OCI-LY7 (cell line): ENCODE measurements around the gene THAP4. TPM values are rescaled to one million over a fixed set of nuclear protein-coding genes. Genes with fewer than 3 reads are reported as not detected.

ENCODE experiments used
- BruUV-seq: library from RNA; stranded (reverse); fragments of 400-500 nt; replicated peaks from 2 replicates; lab custom pipeline; 2021; lab: Mats Ljungman, UMichigan
- CTCF ChIA-PET: fragments of 300-600 bp; sonication (Branson Sonifier 250); formaldehyde crosslinking; loops from one replicate; lab custom pipeline; 2022; ENCODE audit warnings: antibody characterized with exemption; ENCODE audit not compliant: unreplicated experiment; lab: Charles Lee
- POLR2A ChIA-PET: fragments of 300-600 bp; sonication (Branson Sonifier 250); formaldehyde crosslinking; loops from one replicate; lab custom pipeline; 2022; ENCODE audit warnings: antibody characterized with exemption; lab: Charles Lee
- DNase-seq: peaks from one replicate; pipeline ENCODE4 v3.0.0-alpha.2; 2015; ENCODE audit warnings: low spot score
- H2AFZ ChIP-seq: fragments of 200-600 bp; sonication (generic), shearing (Covaris generic); 2 replicates; pipeline ENCODE4 v1.6.1; 2014; ENCODE audit warnings: mild to moderate bottlenecking, antibody characterized with exemption, low read length, moderate library complexity
- H3K27ac ChIP-seq: fragments of 200-600 bp; sonication (generic); 2 replicates; pipeline ENCODE4 v1.5.1; 2014; ENCODE audit warnings: mixed run types, low read depth, mild to moderate bottlenecking, moderate library complexity, low read length, inconsistent platforms; ENCODE audit not compliant: poor library complexity, severe bottlenecking
- H3K36me3 ChIP-seq: fragments of 200-600 bp; sonication (generic); 2 replicates; pipeline ENCODE4 v1.6.1; 2014; ENCODE audit warnings: mild to moderate bottlenecking, antibody characterized with exemption, low read length, moderate library complexity, mixed read lengths; ENCODE audit not compliant: insufficient read depth
- H3K4me1 ChIP-seq: fragments of 200-600 bp; sonication (generic); 2 replicates; pipeline ENCODE4 v1.5.1; 2014; ENCODE audit warnings: mild to moderate bottlenecking, low read length; ENCODE audit not compliant: insufficient read depth, poor library complexity, severe bottlenecking
- H3K4me2 ChIP-seq: fragments of 200-600 bp; sonication (generic); 2 replicates; pipeline ENCODE4 v1.6.1; 2014; ENCODE audit warnings: mild to moderate bottlenecking, low read length
- H3K4me3 ChIP-seq: fragments of 200-600 bp; sonication (generic); 2 replicates; pipeline ENCODE4 v1.5.1; 2014; ENCODE audit warnings: mild to moderate bottlenecking, low read depth, low read length; ENCODE audit not compliant: poor library complexity, severe bottlenecking
- H3K79me2 ChIP-seq: fragments of 200-600 bp; sonication (generic); 2 replicates; pipeline ENCODE4 v1.6.1; 2016; ENCODE audit warnings: low read depth, mild to moderate bottlenecking, low read length, moderate library complexity, mixed read lengths; ENCODE audit not compliant: insufficient read depth
- H3K9me2 ChIP-seq: fragments of 200-600 bp; sonication (generic); 2 replicates; pipeline ENCODE4 v1.6.1; 2016; ENCODE audit warnings: mild to moderate bottlenecking, low read length, mixed read lengths; ENCODE audit not compliant: insufficient read depth
- H3K9me3 ChIP-seq: fragments of 200-600 bp; sonication (generic); 2 replicates; pipeline ENCODE4 v1.6.1; 2014; ENCODE audit warnings: mild to moderate bottlenecking, mixed run types, low read length, mixed read lengths
- H4K20me1 ChIP-seq: fragments of 200-600 bp; sonication (generic); 2 replicates; pipeline ENCODE4 v1.6.1; 2014; ENCODE audit warnings: mild to moderate bottlenecking, antibody characterized with exemption, low read length, moderate library complexity, mixed read lengths; ENCODE audit not compliant: insufficient read depth
- EZH2phosphoT487 ChIP-seq: fragments of 200-600 bp; sonication (generic); IDR thresholded peaks from 2 replicates; pipeline ENCODE4 v1.6.1; 2018; ENCODE audit warnings: low read depth, borderline replicate concordance, mild to moderate bottlenecking, mixed run types, antibody characterized with exemption, low read length, moderate library complexity, mixed read lengths
- intact Hi-C: fragments of 100-400 bp; cut with micrococcal nuclease; formaldehyde crosslinking; loops from one replicate; pipeline ENCODE4 v1.10.0; 2022; ENCODE audit not compliant: unreplicated experiment
- total RNA-seq, 2 experiments: library from RNA; depleted of rRNA in 1 of 2; stranded (reverse); fragments of >200 nt in 1 of 2; shearing (Covaris generic) in 1 of 2; gene quantifications; 2 replicates each; pipeline ENCODE4 v1.2.3, GENCODE V29; 2014 to 2022
- TF ChIP-seq, protein P1 (sequence below): fragments of 200-600 bp; sonication (generic); conservative IDR thresholded peaks from 2 replicates; pipeline ENCODE4 v1.5.1; 2014; ENCODE audit warnings: mild to moderate bottlenecking, antibody characterized with exemption, low read length, moderate library complexity, mixed read lengths

THAP4 gene
- total RNA-seq, 2 experiments from 2014 or later = 61.6 to 65.6 TPM

DNA sequence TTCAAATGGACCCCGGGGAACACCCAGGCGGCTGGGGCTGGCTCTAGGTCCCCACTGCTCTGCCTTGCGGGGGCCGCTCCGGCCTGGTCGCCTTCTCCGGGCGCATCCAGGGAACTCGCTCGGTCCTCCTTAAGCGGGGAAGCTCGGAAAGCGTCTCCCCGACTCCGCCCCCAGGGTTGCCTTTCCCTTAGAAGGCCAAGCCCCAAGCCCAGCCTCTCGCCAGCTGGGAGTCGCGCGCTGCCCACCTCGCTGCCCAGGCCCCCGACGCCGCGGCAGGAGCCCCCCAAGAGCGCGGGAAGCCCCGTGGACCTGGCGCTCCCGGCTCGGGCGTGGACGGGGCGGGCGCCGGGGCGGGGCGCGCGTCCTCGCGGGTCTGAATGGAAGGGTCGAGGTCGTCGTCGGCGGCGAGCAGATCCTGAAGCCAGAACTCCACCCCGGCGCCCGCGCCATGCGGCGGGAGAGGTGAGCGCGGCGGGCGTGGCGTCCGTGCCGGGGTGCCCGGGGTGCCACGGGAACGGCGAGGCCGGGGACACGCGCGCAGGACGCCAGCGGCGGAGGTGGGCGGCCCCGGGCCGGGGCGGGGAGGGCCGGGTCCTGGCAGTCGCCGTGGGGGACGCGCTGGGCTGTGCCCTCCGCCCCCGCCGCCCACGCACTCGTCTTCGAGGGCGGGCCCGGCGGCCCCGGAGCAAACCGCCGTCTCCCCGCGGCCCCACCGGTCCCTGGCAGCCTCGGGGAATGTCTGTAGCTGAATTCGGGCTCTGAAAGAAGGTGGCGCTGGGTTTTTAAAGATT lies 78.2 kb downstream of the THAP4 start, which contains the start of gene BOK:
BOK (plus strand) TSS at position 214 of the 791 bp plus-strand sequence. CDS start 739 bp downstream, outside the sequence.
- BruUV-seq = no TSS peak
- Histone ChIP-seq H3K4me1 (peaks cover 7% of the 10 kb centered on the region), H4K20me1 (no peaks in the 10 kb centered on the region), H3K4me3 (no peak within 1 kb of the TSS), H3K36me3 (no peaks in the 10 kb centered on the region), H3K79me2 (no peaks in the 10 kb centered on the region), H3K9me3 (no peaks in the 10 kb centered on the region), H3K9me2 (no peaks in the 10 kb centered on the region), H2AFZ (no peak within 1 kb of the TSS), H3K27ac (no peak within 1 kb of the TSS), H3K4me2 (no peak within 1 kb of the TSS)
- ChIA-PET POLR2A (no interaction called here), CTCF (no interaction called here)
- intact Hi-C loops = no loop called here
- DNase-seq = no peak
- no peak for TF ChIP-seq EZH2phosphoT487
- TF ChIP-seq, protein P1, sequence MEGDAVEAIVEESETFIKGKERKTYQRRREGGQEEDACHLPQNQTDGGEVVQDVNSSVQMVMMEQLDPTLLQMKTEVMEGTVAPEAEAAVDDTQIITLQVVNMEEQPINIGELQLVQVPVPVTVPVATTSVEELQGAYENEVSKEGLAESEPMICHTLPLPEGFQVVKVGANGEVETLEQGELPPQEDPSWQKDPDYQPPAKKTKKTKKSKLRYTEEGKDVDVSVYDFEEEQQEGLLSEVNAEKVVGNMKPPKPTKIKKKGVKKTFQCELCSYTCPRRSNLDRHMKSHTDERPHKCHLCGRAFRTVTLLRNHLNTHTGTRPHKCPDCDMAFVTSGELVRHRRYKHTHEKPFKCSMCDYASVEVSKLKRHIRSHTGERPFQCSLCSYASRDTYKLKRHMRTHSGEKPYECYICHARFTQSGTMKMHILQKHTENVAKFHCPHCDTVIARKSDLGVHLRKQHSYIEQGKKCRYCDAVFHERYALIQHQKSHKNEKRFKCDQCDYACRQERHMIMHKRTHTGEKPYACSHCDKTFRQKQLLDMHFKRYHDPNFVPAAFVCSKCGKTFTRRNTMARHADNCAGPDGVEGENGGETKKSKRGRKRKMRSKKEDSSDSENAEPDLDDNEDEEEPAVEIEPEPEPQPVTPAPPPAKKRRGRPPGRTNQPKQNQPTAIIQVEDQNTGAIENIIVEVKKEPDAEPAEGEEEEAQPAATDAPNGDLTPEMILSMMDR = no peak

DNA sequence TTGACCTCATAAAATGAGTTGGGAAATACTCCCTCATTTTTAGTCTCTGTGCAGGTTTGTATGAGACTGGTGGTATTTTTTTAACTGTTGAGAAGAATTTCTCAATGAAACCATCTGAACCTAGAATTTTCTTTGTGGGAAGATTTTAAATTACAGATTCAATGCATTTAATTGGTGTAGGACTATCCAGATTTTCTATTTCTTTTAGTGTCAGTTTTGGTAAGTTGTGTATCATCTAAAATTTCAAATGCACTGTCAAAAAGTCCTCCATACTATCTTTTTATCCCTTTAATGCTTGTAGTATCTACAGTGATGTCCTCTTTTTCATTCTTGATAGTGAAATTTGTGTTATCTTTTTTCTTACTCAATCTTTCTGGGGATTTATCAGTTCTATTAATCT lies 80.2 kb downstream of the THAP4 start:
- CTCF ChIA-PET = no interaction called here
- BruUV-seq = no TSS peak
- no peaks in the 10 kb centered on the region for H3K36me3 ChIP-seq

More for the DNA sequence above, 80.2 kb downstream of the THAP4 start:
- Histone ChIP-seq H3K9me2 (no peaks in the 10 kb centered on the region), H3K79me2 (no peaks in the 10 kb centered on the region), H3K27ac (no peak overlapping the region), H3K4me1 (peaks cover 7% of the 10 kb centered on the region), H3K9me3 (no peaks in the 10 kb centered on the region), H3K4me3 (no peak overlapping the region), H4K20me1 (no peaks in the 10 kb centered on the region), H2AFZ (no peak overlapping the region), H3K4me2 (no peak overlapping the region)
- POLR2A ChIA-PET = interaction anchor here (0.6 to 0.8 kb wide), 3 partner anchors 204 to 652 kb away, joined by 3 to 4 read pairs (median 3); no protein-coding TSS in a partner anchor
- TF ChIP-seq, protein P1 = no peak
- DNase-seq = no peak
- intact Hi-C loops = no loop called here
